IPS DF 4.7 (cell line): ENCODE data around the gene SERINC2.
"Not testable (repeated sequence)": the region's sequence is repeated elsewhere in the genome, so short reads cannot be mapped to it uniquely, and the experiment has no call there.

Experiments
- DNase-seq: peaks from one replicate; pipeline ENCODE4 v3.0.0-alpha.2; 2013; ENCODE audit warnings: low spot score; ENCODE audit errors: extremely low read depth

SERINC2 gene

DNA sequence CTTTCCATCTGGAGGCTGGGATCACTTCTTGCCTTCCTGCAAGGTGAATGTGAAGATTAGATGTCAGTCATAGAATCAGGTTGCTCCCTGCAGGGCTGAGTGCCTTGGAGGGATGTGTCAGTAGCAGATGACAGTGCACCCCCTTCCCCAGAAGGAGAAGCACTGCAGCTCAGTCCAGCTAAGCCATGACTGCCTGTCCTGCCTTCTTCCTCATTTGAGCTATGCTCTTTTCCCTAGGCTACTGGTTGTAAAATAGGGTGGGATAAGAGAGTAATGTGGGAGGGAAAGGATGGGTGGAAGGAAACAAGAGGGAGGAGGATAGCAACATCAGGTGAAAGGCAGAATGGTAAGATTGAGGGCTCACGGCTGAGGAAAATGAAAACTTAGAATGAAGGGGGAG is 29.0 kb upstream of the SERINC2 start:
- no peak for DNase-seq

DNA sequence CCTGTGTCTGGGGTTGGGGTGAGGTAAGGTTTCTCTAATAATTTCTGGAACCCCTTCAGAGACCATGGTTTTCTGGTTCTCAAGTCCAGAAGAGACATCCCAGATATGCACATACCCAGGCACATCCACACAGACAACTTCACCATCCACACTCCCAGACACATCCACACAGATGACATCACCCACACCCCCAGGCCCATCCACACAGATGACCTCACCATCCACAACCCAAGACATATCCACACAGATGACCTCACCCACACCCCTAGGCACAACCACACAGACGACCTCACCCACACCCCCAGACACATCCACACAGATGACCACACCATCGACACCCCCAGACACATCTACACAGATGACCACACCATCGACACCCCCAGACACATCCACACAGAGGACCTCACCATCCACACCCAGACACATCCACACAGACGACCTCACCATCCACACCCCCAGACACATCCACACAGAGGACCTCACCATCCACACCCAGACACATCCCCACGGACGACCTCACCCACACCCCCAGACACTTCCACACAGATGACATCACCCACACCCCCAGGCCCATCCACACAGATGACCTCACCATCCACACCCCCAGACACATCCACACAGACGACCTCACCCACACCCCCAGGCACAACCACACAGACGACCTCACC is 26.3 kb upstream of the SERINC2 start:
- not testable (repeated sequence) for DNase-seq

DNA sequence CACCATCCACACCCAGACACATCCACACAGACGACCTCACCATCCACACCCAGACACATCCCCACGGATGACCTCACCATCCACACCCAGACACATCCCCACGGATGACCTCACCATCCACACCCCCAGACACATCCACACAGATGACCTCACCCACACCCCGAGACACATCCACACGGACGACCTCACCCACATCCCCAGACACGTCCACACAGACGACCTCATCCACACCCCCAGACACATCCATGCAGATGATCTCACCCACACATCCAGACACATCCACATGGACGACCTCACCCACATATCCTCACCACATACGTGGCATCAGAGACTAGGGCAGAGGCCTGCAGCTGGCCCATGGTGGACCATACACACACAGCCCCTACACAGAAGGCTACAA is 25.4 kb upstream of the SERINC2 start:
- DNase-seq = no peak

DNA sequence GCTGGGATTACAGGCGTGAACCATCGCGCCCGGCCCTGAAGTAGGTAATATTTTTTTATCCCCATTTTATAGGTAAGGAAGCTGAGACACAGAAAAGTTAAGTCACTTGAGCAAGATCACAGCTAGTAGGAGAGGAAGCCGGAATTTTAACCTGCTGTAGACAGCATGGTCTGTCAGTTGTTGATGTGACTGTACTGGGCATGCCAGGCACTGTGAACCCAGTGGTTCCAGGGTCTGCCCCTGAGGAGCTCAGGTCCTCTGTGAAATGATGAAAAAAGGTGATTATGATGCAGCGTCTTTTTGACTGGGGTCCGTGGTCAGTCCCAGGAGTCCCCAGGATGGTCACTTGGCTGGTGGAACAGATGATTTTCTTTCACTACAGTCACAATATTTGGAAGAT is 23.4 kb upstream of the SERINC2 start:
- no peak for DNase-seq

DNA sequence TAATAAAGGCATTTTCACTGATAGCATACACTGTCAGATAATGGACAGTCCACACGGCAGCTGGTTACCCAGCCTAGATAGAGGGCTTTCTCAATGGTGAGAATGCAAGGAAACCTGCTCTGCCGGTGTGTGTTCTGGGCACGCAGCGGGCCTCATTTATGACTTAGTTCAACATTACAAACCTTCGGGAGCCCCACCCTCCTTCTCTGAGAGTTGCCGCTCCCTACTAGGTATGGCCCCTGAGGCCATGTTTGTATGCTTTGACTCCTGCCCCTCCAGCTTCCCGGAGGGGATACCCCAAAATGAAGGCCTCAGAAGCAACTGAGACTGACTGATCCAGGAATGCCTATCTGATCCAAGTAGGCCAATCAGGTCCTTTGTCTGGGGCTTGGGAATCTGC is 22.9 kb upstream of the SERINC2 start:
- DNase-seq = no peak

DNA sequence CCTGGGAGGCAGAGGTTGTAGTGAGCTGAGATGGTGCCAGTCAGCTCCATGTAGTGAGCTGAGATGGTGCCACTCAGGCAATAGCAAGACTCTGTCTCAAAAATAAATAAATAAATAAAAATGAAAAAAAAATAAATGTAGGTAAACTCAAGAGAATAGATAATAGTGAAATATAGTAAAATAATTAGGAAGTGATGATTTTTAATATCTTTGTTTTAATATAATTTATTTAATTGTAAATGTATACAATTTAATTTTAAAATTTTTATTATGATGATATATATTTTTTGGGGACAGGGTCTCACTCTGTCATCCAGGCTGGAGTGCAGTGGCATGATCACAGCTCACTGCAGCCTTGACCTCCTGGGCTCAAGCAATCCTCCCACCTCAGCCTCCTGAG is 19.6 kb upstream of the SERINC2 start:
- no peak for DNase-seq

DNA sequence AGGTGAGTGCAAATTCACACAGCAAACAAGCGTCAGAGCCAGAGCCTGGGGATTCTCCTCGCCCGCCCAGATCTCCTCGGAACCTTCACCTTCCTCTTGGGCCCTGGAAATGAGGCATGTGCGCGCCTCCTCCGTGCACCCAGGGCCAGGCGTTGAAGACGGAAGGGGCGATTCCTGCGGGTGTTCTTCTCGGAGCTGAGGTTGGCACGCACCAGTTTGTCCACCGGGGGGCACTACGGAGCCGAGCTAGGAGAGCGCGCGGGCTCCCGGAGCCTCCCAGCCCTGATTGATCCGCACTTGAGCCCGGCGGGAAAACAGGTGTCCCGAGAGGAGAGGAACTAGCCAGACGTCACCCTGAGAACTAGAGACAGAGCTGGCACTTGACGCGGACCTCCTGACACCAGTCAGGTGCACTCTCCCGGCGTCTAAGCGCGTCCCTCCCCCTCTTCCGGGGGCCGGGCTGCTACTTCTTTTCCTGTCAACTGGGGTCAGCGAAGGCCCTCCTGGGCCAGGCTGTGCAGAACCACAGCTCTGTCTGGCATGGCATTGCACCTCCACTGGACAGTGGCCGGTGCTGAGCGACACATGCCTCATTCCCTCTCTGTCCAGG is 18.3 kb upstream of the SERINC2 start:
- no peak for DNase-seq

DNA sequence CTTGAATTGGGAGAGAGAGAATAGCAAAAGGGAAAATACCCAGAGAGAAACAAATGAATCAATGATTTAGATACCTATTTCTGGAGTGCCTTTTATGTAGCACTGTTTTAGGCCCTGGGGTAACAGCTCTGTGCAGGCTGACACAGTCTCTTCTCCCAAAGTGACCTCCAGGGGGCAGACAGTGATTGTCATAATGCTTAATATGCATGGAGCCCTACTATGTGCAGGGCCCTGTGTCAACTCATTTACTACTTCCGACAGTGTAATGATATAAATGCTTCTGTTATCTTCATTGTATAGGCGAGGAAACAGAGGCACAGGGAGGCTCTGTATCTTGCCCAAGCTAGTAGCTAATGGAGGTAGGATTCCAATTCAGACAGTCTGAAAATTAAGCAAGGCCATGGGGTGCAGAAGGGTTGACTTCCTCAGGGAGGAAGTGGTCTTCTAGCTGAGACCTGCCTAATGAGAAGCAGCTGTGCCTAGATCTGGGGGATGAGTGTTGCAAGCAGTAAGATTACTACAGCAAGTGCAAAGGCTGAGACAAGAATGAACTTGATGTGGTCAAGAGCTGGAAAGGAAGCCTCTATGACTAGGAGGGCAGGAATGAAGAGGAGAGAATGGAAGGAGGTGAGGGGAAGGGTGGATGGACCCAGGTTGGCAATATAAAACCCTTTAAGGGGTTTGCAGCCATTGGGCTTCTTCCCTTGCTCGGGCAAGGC is 16.2 kb upstream of the SERINC2 start:
- DNase-seq = no peak

DNA sequence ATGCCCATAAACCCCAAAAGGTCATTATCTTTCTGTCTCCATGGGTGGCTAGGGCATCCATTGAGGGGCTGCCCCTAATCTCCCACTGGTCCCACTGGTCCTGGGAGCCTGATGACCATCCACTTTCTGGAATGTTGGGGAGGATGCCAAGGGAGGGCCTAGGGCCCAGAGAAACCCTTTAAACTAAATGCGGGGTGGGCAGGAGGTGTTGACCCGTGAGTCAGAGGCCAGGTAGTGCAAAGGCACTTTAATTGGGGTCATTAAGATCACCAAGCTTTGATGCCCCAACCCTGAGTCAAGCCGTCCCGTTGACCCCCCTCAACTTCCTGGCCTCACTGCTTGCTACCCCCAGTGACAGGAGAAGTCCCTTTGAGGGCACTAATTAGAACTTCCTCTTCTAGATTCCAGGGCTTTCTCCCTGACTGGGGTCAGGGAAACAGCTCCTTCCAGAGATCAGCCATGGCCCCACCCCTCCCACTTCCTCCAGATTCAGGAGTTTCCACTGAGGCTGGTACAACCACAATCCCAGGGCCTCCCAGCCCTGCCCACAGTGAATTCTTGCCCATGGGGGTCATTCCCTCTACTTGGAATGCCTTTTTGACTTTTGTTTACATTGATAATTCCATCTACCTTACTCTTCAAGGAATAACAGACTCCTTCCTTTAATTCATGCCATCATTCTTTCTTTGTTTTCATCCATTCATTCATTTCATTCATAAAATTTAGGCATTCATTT is 15.5 kb upstream of the SERINC2 start:
- DNase-seq = no peak

DNA sequence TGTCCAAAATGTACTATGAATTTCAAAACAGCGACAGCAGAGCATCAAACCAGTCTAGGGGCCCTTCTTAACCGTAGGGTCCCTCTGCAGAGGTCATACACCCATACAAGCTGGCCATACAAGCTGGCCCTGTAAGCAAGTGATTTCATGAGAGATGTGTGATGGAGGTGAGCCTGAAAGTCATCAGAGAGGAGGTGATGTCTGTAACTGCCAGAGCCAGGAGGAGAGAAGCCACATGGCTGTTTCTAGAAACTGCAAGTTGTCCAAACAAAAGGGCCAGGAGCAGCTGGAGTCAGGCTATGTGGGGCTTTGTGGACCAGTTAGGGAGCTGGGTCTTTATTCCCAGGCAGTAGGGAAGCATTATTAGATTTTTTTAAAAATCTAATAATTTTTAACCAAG is 14.8 kb upstream of the SERINC2 start:
- DNase-seq = no peak

DNA sequence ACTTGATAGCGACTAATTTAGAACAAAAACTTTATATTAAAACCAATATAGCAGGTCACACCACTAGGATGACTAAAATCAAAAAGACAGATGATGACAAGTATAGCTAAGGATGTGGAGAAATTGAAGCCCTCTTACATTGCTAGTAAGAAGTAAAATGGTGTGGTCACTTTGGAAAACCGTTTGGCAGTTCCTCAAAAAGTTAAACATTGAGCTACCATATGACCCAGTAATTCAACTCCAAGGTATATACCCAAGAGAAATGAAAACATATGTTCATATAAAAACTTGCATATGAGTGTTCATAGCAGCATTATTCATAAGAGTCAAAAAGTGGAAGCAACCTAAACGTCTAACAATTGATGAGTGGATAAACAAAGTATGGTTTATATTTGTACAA is 13.0 kb upstream of the SERINC2 start:
- no peak for DNase-seq

DNA sequence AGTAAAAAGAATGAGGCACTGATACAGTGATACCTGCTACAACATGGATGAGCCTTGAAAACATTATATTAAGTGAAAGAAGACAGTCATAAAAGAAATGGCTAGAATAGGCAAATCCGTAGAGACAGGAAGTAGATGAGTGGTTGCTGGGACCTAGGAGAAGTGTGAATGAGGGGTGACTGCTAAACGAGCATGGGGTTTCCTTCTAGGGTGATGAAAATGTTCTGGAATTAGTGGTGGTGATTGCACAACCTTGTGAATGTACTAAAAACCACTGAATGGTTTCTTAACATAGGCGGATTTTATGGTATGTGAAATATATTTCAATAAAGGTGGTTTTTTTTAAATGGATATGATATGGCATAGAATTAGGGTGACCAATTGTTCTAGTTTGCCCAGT is 12.6 kb upstream of the SERINC2 start:
- no peak for DNase-seq

DNA sequence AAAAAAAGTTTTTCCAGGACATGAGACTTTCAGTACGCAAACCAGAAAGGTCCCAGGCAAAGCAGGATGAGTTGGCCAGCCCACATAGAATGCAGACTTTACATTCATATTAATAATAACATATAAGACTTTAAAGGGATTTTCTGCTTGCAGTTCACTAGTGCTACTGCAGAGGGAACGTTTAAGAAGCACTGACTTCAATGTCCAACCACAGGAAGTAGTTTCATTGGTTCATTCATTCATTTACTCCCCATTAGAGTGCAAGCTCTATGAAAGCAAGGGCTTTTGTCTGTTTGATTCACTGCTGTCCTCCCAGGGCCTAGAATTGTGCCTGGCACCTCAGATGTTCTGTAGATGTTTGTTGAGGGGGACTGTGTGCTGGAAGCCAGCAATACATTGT is 11.8 kb upstream of the SERINC2 start:
- no peak for DNase-seq

DNA sequence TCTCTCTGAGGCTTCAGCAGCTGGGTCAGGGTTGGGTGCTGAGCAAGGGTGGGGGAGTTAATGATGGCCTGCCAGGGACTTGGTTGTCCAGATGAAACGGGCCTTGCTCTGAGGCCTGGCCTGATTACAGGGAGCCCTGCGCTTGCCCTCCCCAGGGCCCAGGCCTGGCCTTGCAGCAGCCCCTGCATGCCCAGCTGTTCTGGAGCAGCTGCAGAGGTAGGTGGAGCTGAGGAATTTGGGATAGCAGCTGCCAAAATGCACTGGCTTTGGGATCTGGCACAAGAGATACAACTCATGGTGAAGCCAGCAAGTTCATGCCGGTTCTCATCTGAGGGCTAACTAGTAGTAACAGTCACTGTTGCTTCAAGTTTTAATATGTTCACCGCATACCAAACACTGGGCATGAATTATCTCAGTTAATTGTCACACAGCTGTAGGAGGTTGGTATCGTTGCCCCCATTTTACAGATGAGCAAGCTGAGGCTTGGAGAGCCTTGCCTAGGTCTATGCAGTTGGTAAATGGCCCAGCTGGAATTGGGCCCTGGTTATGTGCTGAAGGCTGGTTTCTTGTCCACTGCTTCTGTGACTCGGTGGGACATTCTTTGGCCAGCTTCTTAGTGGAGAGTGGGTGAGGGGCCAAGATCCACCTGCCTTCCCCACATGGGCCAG is 7.3 kb upstream of the SERINC2 start:
- DNase-seq = no peak

DNA sequence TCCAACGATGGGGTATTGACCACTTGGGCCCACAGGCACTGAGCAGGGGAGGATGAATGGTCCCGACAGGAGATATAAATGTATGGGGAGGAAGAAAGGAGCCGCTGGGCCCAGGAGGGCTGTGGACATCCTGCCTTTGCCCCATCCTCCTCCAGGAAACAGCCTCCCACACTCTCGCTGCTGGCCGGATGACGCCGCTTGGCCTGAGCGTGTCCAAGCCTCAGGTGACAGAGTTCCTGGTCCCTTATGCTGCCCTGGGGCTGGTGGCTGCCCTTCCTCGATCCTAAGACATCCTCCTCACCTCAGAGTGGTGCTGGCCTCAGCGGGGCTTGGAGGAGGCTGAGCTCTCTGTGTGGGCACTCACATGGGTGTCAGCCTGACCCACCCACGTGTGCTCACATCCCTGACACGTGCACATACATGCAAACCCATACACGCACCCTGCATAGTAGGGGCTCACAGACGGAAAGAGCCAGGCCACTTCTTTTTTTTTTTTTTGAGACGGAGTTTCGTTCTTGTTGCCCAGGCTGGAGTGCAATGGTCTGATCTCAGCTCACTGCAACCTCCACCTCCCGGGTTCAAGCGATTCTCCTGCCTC is 5.9 kb upstream of the SERINC2 start:
- no peak for DNase-seq

DNA sequence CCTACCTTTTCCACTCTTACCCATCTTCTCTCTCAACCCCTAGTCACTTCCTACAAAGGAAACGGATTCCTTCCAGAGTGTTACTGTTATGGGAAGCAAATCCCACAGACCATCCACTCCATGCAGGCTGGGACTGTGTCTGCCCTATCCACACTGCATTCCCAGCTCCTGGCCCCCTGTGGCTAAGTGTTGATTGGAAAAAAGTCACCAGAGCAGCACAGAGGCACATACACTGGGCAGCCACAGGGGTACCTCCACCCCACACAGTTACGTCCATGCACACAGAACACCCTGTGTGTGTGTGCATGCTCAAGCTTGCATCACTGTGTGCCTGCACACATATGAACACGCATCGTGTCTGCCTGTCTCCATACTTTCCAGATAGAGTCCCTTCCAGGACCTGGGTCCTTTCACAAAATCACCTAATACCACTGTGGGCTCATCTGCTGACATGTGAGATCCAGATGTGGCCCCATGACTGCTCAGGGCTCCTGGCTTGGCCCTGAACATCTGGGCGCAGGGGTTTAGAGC is 4.2 kb upstream of the SERINC2 start:
- DNase-seq = no peak

DNA sequence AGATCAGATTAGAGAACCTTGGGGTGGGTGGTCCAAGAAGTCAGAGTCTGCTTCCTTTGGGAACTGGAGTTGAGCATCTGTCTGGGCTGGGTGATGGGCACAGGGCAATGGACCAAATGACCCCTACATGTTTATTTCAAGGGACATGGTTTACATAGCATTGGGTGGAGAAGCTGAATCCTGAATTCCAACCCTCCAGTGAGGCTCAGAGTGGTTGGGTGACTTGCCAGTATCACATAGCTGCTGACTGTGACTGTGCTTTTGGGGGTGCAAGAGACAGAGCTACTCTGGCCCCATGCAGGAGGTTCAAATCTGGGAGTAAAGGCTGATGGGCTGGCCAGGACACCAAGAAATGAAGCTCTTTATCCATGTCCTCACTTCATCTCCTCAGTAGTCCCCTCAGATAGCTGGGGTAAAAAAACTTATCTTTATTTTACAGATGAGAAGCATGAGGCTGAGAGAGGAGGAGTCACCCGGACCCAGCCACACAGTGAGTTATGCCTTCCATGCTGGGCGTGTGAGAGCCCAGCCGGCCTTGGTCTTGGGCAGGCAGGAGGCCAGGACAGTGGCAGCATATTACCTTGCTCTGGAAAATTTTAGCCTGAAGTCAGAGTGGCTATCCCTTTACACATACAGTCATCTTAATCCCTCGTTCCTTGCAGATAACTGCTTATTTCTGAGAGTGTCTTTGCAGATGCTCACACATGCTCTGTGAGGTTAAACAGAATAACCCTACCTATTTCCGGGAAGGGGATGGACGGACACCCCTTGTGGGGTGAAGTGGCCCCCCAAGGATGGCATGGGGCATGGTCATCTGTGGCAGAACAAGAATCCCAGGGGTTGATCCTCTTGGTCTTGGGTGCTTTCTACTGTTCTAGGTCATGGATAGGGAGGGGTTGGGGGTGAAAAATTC is 2.8 kb upstream of the SERINC2 start:
- no peak for DNase-seq

DNA sequence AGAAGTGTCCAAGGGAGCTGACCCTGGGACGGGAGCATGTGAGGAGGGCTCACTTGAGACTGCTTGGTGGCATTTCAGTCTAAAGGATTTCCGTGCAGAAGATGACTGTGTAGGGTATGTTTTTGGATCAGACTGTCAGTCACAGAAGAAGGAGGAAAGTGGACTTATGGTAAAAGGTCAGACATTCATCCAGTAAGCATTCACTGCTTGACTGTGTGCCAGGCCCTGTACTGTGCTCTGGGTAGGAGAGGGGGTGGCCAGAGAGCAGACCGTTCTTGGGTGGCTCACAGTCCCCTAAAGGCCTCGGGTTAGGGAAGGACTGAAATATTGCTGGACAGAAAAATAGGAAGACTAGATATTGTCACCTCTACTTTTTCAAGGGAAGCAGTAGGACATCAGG is 2.1 kb upstream of the SERINC2 start:
- DNase-seq = no peak

DNA sequence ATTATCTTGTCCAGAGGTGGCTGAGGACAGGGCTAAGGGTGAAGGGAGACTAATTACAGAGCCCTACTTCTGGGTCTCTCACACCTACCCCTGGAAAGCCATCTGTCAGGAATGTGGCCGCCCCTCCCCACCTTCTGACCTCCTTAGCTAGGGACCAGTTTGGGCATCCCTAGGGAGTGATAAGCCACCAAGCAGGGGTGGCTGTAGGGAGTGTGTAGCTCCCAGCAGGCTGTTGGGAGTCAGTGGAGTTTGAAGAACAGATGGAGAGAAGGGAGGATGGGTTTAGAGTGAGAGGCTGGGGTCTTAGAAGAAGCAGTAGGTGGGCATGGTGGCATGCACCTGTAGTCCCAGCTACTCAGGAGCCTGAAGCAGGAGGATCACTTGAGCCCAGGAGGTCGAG is 808 bp upstream of the SERINC2 start:
- no peak for DNase-seq

DNA sequence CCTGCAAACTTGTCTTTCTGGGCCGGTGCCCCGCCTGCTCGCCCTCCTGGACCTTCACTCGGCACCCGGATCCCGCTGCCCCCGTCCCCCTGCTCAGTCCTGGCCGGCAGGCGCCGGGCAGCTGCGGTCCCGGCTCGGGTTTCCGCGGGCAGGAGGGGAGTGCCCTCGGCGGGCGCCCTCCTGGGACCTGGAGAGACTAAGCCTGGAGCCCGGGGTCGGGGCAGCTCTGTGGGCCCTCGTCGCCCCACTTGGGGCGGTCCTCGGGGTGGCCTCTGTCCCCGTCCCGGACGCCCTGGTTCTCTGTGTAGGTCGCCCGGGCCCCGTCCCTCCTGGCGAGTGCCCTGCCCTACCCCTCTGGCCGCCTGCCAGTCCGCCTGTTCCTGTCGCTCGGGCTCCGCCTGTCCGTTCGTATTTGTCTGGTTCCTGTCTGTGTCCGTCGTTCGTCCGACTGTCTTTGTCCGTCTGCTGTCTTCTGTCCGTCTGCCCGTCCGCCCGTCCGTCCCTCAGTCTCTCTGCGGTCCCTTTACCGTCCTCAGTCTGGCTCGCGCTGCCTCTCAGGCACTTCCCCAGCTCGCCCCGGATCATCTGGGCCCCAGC is 490 bp downstream of the SERINC2 start:
- DNase-seq = no peak
